Tibial artery (tissue), 4 donors: Measurements from ENCODE around the gene PPP1R3E.
A peak's percentile ranks its signal among the peaks of the same experiment; 100 is the strongest.

Source experiments
- DNase-seq, 2 donors: peaks; one replicate each; pipeline ENCODE4 v3.0.0-alpha.2; 2019
- H3K27ac ChIP-seq, 2 donors: fragments of 200-600 bp; sonication (generic) in 1 of 2; 1 replicate in 1 of 2; 2 replicates in 1 of 2; pipeline ENCODE4 v1.5.1; 2018 to 2019; ENCODE audit warnings: mild to moderate bottlenecking in 1 of 2
- H3K27me3 ChIP-seq, 2 donors: fragments of 200-600 bp; sonication (generic) in 1 of 2; one replicate each; pipeline versions ENCODE4 v1.5.1 to v1.6.0; 2016 to 2019
- H3K36me3 ChIP-seq, 3 donors: fragments of 200-600 bp; sonication (generic) in 2 of 3; one replicate each; pipeline ENCODE4 v1.5.1; 2016 to 2019; ENCODE audit warnings: mild to moderate bottlenecking in 2 of 3
- H3K4me1 ChIP-seq, 4 donors: fragments of 200-600 bp; sonication (generic) in 2 of 4; 1 replicate in 3 of 4; 2 replicates in 1 of 4; pipeline ENCODE4 v1.5.1; 2016 to 2019
- H3K4me3 ChIP-seq, 2 donors: fragments of 200-600 bp; sonication (generic) in 1 of 2; 1 replicate in 1 of 2; 2 replicates in 1 of 2; pipeline ENCODE4 v1.5.1; 2018 to 2019; ENCODE audit warnings: mild to moderate bottlenecking in 2 of 2
- H3K9me3 ChIP-seq, 3 donors: fragments of 200-600 bp; sonication (generic) in 1 of 3; one replicate each; pipeline ENCODE4 v1.5.1; 2016 to 2019
- CTCF ChIP-seq, 2 experiments: fragments of 200-600 bp in 1 of 2; fragments of 450-650 bp in 1 of 2; IDR thresholded peaks; one replicate each; pipeline ENCODE4 v1.5.1; 2017 to 2019; ENCODE audit warnings: antibody characterized with exemption in 2 of 2, mild to moderate bottlenecking in 1 of 2, moderate library complexity in 1 of 2
- intact Hi-C: fragments of 100-400 bp; cut with DNase I; formaldehyde crosslinking; loops from one replicate; pipeline ENCODE4 v1.15.0; 2023; ENCODE audit warnings: low total_unique reads

The PPP1R3E gene

GRCh38 chr14:23302290-23303225, at the start of gene PPP1R3E:
TSS of gene PPP1R3E (minus strand) at chr14:23302859. CDS start at chr14:23302576, 283 bp downstream.
- DNase-seq, result peak; percentile 68 to 89
- H3K4me3 ChIP-seq, result peak within 1 kb of the TSS; percentile 71 to 85
- intact Hi-C loops, result no loop called here
- H3K27me3 ChIP-seq, result no peaks in the 10 kb centered on the region
- H3K27ac ChIP-seq, result peak within 1 kb of the TSS; percentile 94 to 96
- H3K4me1 ChIP-seq, result peaks cover 0 to 41% (median 29%) of the 10 kb centered on the region in 4 donors
- no peak for TF ChIP-seq CTCF (IDR thresholded peaks at IDR 0.05)
- no peaks in the 10 kb centered on the region for H3K9me3 ChIP-seq
- H3K36me3 ChIP-seq, result peaks cover 0 to 8% (median 0%) of the 10 kb centered on the region in 3 donors

GRCh38 chr14:23351681-23352505, 49.2 kb upstream of the PPP1R3E start:
- Histone ChIP-seq H3K4me1 (peaks cover 0 to 11% (median 10%) of the 10 kb centered on the region in 4 donors), H3K4me3 (peak overlapping the region; percentile 60 to 72), H3K27me3 (no peaks in the 10 kb centered on the region), H3K27ac (peak overlapping the region; percentile 8 to 53), H3K9me3 (no peaks in the 10 kb centered on the region), H3K36me3 (peaks cover 0 to 35% (median 0%) of the 10 kb centered on the region in 3 donors)
- no peak for TF ChIP-seq CTCF (IDR thresholded peaks at IDR 0.05)
- intact Hi-C loops, result no loop called here
- no peak for DNase-seq

GRCh38 chr14:23349156-23349845, 46.6 kb upstream of the PPP1R3E start:
- H3K27me3 ChIP-seq, result no peaks in the 10 kb centered on the region
- no peak for TF ChIP-seq CTCF (IDR thresholded peaks at IDR 0.05)
- H3K4me1 ChIP-seq, result peaks cover 0 to 11% (median 10%) of the 10 kb centered on the region in 4 donors
- H3K27ac ChIP-seq, result no peak overlapping the region
- intact Hi-C loops, result no loop called here
- DNase-seq, result no peak
- no peaks in the 10 kb centered on the region for H3K9me3 ChIP-seq
- H3K36me3 ChIP-seq, result peaks cover 0 to 30% (median 0%) of the 10 kb centered on the region in 3 donors
- H3K4me3 ChIP-seq, result no peak overlapping the region

- no peaks in the 10 kb centered on the region for H3K27me3 ChIP-seq
- H3K4me1 ChIP-seq, result peaks cover 0 to 11% (median 10%) of the 10 kb centered on the region in 4 donors
- no peak overlapping the region for H3K4me3 ChIP-seq
- no peak for DNase-seq
- peaks cover 0 to 30% (median 0%) of the 10 kb centered on the region in 3 donors for H3K36me3 ChIP-seq
- no peaks in the 10 kb centered on the region for H3K9me3 ChIP-seq
- no peak overlapping the region for H3K27ac ChIP-seq
- TF ChIP-seq CTCF (IDR thresholded peaks at IDR 0.05), result no peak
- intact Hi-C loops, result no loop called here
Observed at GRCh38 chr14:23348297-23348655, 45.6 kb upstream of the PPP1R3E start.
